HG03432 (cell line): ENCODE results near the gene CENPB.

Experiments used
- ATAC-seq: cut with Tn5 transposase; IDR thresholded peaks from one replicate; pipeline ENCODE4 v1.9.1; 2021; ENCODE audit warnings: mild to moderate bottlenecking, moderate library complexity; ENCODE audit not compliant: unreplicated experiment

Gene CENPB

GRCh38 chr20:3767427-3768341, 18.9 kb downstream of the CENPB start, which contains the start of gene ADISSP:
ADISSP (minus strand) TSS chr20:3767753; CDS start chr20:3760100, 7,653 bp downstream.
- ATAC-seq, result peak; percentile 93

- no peak for ATAC-seq
Observed at GRCh38 chr20:3767110-3767426, 19.5 kb downstream of the CENPB start.

GRCh38 chr20:3766422-3767109, 20.0 kb downstream of the CENPB start:
- ATAC-seq, result no peak

- ATAC-seq, result no peak
Observed at GRCh38 chr20:3765171-3765882, 21.2 kb downstream of the CENPB start.

GRCh38 chr20:3764659-3765058, 21.9 kb downstream of the CENPB start:
- no peak for ATAC-seq

GRCh38 chr20:3763671-3764601, 22.6 kb downstream of the CENPB start:
- ATAC-seq, result no peak

- ATAC-seq, result no peak
Observed at GRCh38 chr20:3760655-3761348, 25.7 kb downstream of the CENPB start.

- no peak for ATAC-seq
Observed at GRCh38 chr20:3759884-3760283, 26.7 kb downstream of the CENPB start.

GRCh38 chr20:3759316-3759823, 27.2 kb downstream of the CENPB start:
- ATAC-seq, result no peak

- no peak for ATAC-seq
Observed at GRCh38 chr20:3758566-3758965, 28.0 kb downstream of the CENPB start.

- no peak for ATAC-seq
Observed at GRCh38 chr20:3757268-3757667, 29.3 kb downstream of the CENPB start.

- no peak for ATAC-seq
Observed at GRCh38 chr20:3755814-3756480, 30.6 kb downstream of the CENPB start.

- ATAC-seq, result no peak
Observed at GRCh38 chr20:3755269-3755668, 31.3 kb downstream of the CENPB start.

GRCh38 chr20:3754276-3754630, 32.3 kb downstream of the CENPB start:
- no peak for ATAC-seq

GRCh38 chr20:3753501-3754275, 32.9 kb downstream of the CENPB start:
- no peak for ATAC-seq

- ATAC-seq, result no peak
Observed at GRCh38 chr20:3753098-3753497, 33.4 kb downstream of the CENPB start.

- no peak for ATAC-seq
Observed at GRCh38 chr20:3752386-3752759, 34.2 kb downstream of the CENPB start.

- no peak for ATAC-seq
Observed at GRCh38 chr20:3751675-3752385, 34.7 kb downstream of the CENPB start.
